SK-N-SH (cell line): Measurements from ENCODE around the gene TFAP2A. TPM values are rescaled to one million over a fixed set of nuclear protein-coding genes. Genes with fewer than 3 reads are reported as not detected.

Experiments
- CTCF ChIA-PET: fragments of 300-600, 350-600 bp; formaldehyde crosslinking; extraction: SDS; loops from one replicate; lab custom pipeline; 2021; lab: Yijun Ruan, JAX
- POLR2A ChIA-PET: fragments of 350-600 bp; sonication (Branson Sonifier 250); formaldehyde crosslinking; extraction: SDS; loops from one replicate; lab custom pipeline; 2020; ENCODE audit warnings: antibody characterized with exemption, inconsistent platforms; lab: Yijun Ruan, JAX
- DNase-seq: peaks from one replicate; pipeline ENCODE4 v3.0.0; 2012
- H2AFZ ChIP-seq: fragments of 200-600 bp; sonication (generic); 2 replicates; pipeline ENCODE4 v1.8.1; 2016; ENCODE audit warnings: antibody characterized with exemption, mild to moderate bottlenecking, low read depth
- H3F3A ChIP-seq: fragments of 200-600 bp; sonication (generic); replicated peaks from 2 replicates; pipeline ENCODE3; 2016; ENCODE audit warnings: antibody characterized with exemption, mild to moderate bottlenecking; ENCODE audit not compliant: insufficient read depth
- H3K27ac ChIP-seq, 2 experiments: fragments of 200-500 bp in 1 of 2; fragments of 200-600 bp in 1 of 2; sonication (Bioruptor generic) in 1 of 2; sonication (generic), shearing (Covaris generic) in 1 of 2; 2 replicates each; pipeline versions ENCODE4 v1.5.1 to v1.6.1; 2014 to 2016; ENCODE audit warnings: low read depth in 2 of 2, inconsistent platforms in 1 of 2, low read length in 1 of 2, mild to moderate bottlenecking in 1 of 2, mixed read lengths in 1 of 2
- H3K27me3 ChIP-seq: fragments of 200-600 bp; sonication (generic), shearing (Covaris generic); 2 replicates; pipeline ENCODE4 v1.6.1; 2016; ENCODE audit warnings: mixed run types; ENCODE audit not compliant: insufficient read depth
- H3K36me3 ChIP-seq, 2 experiments: fragments of 200-500 bp in 1 of 2; fragments of 200-600 bp in 1 of 2; sonication (Bioruptor generic) in 1 of 2; sonication (generic) in 1 of 2; replicated peaks in 1 of 2; 2 replicates each; pipeline versions ENCODE3 to v1.5.1; 2014 to 2016; ENCODE audit warnings: low read length in 1 of 2, mild to moderate bottlenecking in 1 of 2; ENCODE audit not compliant: insufficient read depth in 2 of 2, control insufficient read depth in 1 of 2
- H3K4me1 ChIP-seq, 2 experiments: fragments of 200-500 bp in 1 of 2; fragments of 200-600 bp in 1 of 2; sonication (Bioruptor generic) in 1 of 2; sonication (generic), shearing (Covaris generic) in 1 of 2; 2 replicates each; pipeline versions ENCODE4 v1.5.1 to v1.6.1; 2014 to 2016; ENCODE audit warnings: low read depth in 1 of 2, low read length in 1 of 2, mixed run types in 1 of 2; ENCODE audit not compliant: insufficient read depth in 2 of 2, control insufficient read depth in 1 of 2
- H3K4me2 ChIP-seq: fragments of 200-600 bp; sonication (generic), shearing (Covaris generic); 2 replicates; pipeline ENCODE4 v1.6.1; 2017; ENCODE audit warnings: mixed run types
- H3K4me3 ChIP-seq, 2 experiments: fragments of 200-500 bp in 1 of 2; fragments of 200-600 bp in 1 of 2; sonication (Bioruptor generic) in 1 of 2; sonication (generic), shearing (Covaris generic) in 1 of 2; 2 replicates each; pipeline versions ENCODE4 v1.5.1 to v1.8.1; 2014 to 2016; ENCODE audit warnings: low read depth in 2 of 2, inconsistent platforms in 1 of 2, low read length in 1 of 2, mild to moderate bottlenecking in 1 of 2, mixed read lengths in 1 of 2, moderate library complexity in 1 of 2
- H3K79me2 ChIP-seq: fragments of 200-600 bp; sonication (generic); 2 replicates; pipeline ENCODE4 v1.8.1; 2017; ENCODE audit warnings: mild to moderate bottlenecking; ENCODE audit not compliant: insufficient read depth
- H3K9ac ChIP-seq: fragments of 200-600 bp; sonication (generic); 2 replicates; pipeline ENCODE4 v1.6.1; 2017; ENCODE audit warnings: mixed run types
- H3K9me2 ChIP-seq: fragments of 200-600 bp; sonication (generic); 2 replicates; pipeline ENCODE4 v1.6.1; 2017; ENCODE audit warnings: mixed run types
- H3K9me3 ChIP-seq: fragments of 200-600 bp; sonication (generic); 2 replicates; pipeline ENCODE4 v1.6.1; 2017; ENCODE audit warnings: mixed run types, mild to moderate bottlenecking, moderate library complexity
- H4K20me1 ChIP-seq: fragments of 200-600 bp; sonication (generic); 2 replicates; pipeline ENCODE4 v1.6.1; 2017; ENCODE audit warnings: mild to moderate bottlenecking, mixed run types; ENCODE audit not compliant: insufficient read depth
- ELF1 ChIP-seq: IDR thresholded peaks from 2 replicates; pipeline ENCODE4 v1.4.0; 2012
- EP300 ChIP-seq, 2 experiments: IDR thresholded peaks; 2 replicates each; pipeline versions ENCODE4 v1.4.0 to v1.6.1; 2012; ENCODE audit warnings: borderline replicate concordance in 1 of 2, low read depth in 1 of 2, low read length in 1 of 2
- EZH2phosphoT487 ChIP-seq: fragments of 200-600 bp; sonication (generic); IDR thresholded peaks from 2 replicates; pipeline ENCODE4 v1.6.1; 2017; ENCODE audit warnings: low read depth, mixed run types, mild to moderate bottlenecking, antibody characterized with exemption, moderate library complexity, borderline replicate concordance
- NFIC ChIP-seq: IDR thresholded peaks from 2 replicates; pipeline ENCODE4 v1.4.0; 2012; ENCODE audit warnings: borderline replicate concordance
- POLR2AphosphoS5 ChIP-seq: IDR thresholded peaks from 2 replicates; pipeline ENCODE4 v1.6.1; 2012; ENCODE audit warnings: low read depth, low read length
- RFX5 ChIP-seq: IDR thresholded peaks from 2 replicates; pipeline ENCODE4 v1.6.1; 2012; ENCODE audit warnings: mild to moderate bottlenecking, improper control_type of control experiment, low read length
- TEAD4 ChIP-seq: IDR thresholded peaks from 2 replicates; pipeline ENCODE4 v1.4.0; 2012; ENCODE audit warnings: mild to moderate bottlenecking, borderline replicate concordance; ENCODE audit not compliant: insufficient read depth
- YY1 ChIP-seq: IDR thresholded peaks from 2 replicates; pipeline ENCODE4 v1.4.0; 2012; ENCODE audit warnings: low read depth, mild to moderate bottlenecking
- WGBS: methylation state at CpG from one replicate; pipeline ENCODE4 v1.1.6; 2017; ENCODE audit warnings: low lambda C conversion rate; 5-methylcytosine and 5-hydroxymethylcytosine counted together
- polyA plus RNA-seq, 3 experiments: library from polyadenylated mRNA; depleted of rRNA; stranded (reverse); fragments of >200 nt; gene quantifications; 2 replicates each; pipeline ENCODE4 v1.2.3, GENCODE V29; 2012
- TF ChIP-seq, protein P1 (sequence below): IDR thresholded peaks from 2 replicates; pipeline ENCODE4 v1.4.0; 2012; ENCODE audit warnings: low read depth, borderline replicate concordance
- TF ChIP-seq, protein P2 (sequence below): IDR thresholded peaks from 2 replicates; pipeline ENCODE4; 2012

Gene TFAP2A
- polyA plus RNA-seq, 1 of the 3 experiments (the other 2 are of a cell fraction) = 0.07 TPM

DNA sequence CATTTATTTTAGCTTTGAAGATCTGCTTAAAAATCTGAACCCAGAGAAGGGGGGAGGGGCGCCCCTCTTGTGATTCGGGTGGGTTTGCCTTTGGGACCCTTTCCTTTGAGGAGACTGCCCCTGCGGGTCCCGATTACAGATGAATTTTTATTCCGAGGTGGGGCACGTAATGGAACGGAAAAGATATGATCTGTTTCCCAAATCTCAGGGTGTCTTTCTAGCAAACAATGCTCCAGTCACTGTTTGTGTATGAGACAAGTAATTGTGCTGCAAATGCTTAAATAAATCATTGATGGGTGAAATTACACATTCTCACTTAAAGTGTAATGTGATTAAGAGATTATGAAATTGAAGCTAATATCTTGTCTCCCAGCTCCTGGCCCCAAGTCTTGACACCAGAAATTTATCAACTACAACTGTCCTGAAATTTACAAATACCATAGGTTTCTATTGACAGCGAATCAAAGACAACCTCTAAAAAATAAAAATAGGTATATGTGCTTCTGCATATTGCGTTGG is 30.7 kb downstream of the TFAP2A start:
- Histone ChIP-seq H3K4me2 (no peak overlapping the region), H3K4me1 (no peaks in the 10 kb centered on the region; a peak in 1 of 4 replicates), H3K4me3 (no peak overlapping the region), H3K9me3 (no peaks in the 10 kb centered on the region), H3F3A (no peaks in the 10 kb centered on the region), H3K36me3 (no peaks in the 10 kb centered on the region), H3K9ac (no peak overlapping the region), H3K79me2 (no peaks in the 10 kb centered on the region), H3K27me3 (peaks cover 91% of the 10 kb centered on the region), H3K27ac (no peak overlapping the region), H3K9me2 (no peaks in the 10 kb centered on the region), H2AFZ (no peak overlapping the region), H4K20me1 (no peaks in the 10 kb centered on the region)
- WGBS = 31% methylated on average over 9 of the region's 9 CpGs
- ChIA-PET POLR2A (no interaction called here), CTCF (no interaction called here)
- DNase-seq = no peak
- no peak for TF ChIP-seq EP300 (IDR thresholded peaks at IDR 0.05; ENCODE audit: borderline replicate concordance in 1 of 2, low read depth in 1 of 2, low read length in 1 of 2)
- TF ChIP-seq ELF1 = no peak
- TF ChIP-seq, protein P1, sequence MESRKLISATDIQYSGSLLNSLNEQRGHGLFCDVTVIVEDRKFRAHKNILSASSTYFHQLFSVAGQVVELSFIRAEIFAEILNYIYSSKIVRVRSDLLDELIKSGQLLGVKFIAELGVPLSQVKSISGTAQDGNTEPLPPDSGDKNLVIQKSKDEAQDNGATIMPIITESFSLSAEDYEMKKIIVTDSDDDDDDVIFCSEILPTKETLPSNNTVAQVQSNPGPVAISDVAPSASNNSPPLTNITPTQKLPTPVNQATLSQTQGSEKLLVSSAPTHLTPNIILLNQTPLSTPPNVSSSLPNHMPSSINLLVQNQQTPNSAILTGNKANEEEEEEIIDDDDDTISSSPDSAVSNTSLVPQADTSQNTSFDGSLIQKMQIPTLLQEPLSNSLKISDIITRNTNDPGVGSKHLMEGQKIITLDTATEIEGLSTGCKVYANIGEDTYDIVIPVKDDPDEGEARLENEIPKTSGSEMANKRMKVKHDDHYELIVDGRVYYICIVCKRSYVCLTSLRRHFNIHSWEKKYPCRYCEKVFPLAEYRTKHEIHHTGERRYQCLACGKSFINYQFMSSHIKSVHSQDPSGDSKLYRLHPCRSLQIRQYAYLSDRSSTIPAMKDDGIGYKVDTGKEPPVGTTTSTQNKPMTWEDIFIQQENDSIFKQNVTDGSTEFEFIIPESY = no peak
- TF ChIP-seq, protein P2, sequence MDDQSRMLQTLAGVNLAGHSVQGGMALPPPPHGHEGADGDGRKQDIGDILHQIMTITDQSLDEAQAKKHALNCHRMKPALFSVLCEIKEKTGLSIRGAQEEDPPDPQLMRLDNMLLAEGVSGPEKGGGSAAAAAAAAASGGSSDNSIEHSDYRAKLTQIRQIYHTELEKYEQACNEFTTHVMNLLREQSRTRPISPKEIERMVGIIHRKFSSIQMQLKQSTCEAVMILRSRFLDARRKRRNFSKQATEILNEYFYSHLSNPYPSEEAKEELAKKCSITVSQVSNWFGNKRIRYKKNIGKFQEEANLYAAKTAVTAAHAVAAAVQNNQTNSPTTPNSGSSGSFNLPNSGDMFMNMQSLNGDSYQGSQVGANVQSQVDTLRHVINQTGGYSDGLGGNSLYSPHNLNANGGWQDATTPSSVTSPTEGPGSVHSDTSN = no peak
- no peak for TF ChIP-seq TEAD4
- no peak for TF ChIP-seq YY1
- no peak; the same call in 1 of the 2 replicates for TF ChIP-seq EZH2phosphoT487

DNA sequence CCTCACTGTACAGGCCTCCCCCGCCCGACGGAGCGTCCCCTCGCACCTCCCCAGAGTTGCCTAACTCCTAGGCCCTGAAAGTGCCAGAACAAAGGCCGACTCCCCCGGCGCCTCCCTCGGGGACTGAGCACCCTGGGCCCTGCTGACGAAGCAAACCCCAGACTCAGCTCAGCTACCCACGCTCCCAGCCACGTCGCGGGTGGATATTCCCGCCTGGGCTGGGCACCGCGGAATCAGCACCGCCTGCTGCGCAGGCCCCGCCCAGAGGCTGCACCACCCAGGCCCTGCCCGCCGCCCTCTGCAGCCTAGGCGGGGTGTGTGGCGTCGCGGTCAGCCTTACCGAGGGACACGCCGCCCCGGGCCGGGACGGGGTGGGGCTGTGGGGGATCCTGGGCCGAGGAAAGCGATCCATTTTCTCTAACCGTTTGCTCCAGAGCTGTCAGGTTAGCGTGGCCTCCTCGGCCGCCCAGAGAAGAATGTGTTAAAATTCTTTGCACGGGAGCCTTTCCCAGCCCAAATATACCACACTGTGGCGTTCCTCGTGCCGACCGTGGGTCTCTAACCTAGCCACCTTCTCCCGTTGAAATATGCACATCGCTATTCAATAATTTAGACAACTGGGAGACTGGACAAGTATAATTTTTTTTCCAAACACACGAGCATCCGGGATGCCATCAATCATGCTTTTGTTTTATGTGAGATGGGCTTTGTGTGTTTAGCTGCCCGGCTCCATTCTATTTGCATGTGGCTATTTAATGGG is 31.4 kb downstream of the TFAP2A start:
- Histone ChIP-seq H3K27ac (no peak overlapping the region), H3K27me3 (peaks cover 86% of the 10 kb centered on the region), H3K36me3 (no peaks in the 10 kb centered on the region), H3K79me2 (no peaks in the 10 kb centered on the region), H4K20me1 (no peaks in the 10 kb centered on the region), H3K4me1 (no peaks in the 10 kb centered on the region; a peak in 1 of 4 replicates), H3K9me2 (no peaks in the 10 kb centered on the region), H3F3A (no peaks in the 10 kb centered on the region), H2AFZ (no peak overlapping the region), H3K9me3 (no peaks in the 10 kb centered on the region), H3K4me3 (no peak overlapping the region), H3K9ac (no peak overlapping the region), H3K4me2 (no peak overlapping the region)
- ChIA-PET CTCF (no interaction called here), POLR2A (no interaction called here)
- 8% methylated on average over 22 of the region's 48 CpGs for WGBS
- TF ChIP-seq RFX5 = no peak
- TF ChIP-seq NFIC = no peak
- TF ChIP-seq POLR2AphosphoS5 = no peak
- peak; percentile 48 for DNase-seq
